Cortex of kidney (tissue), 1 donor: Measurements from ENCODE around the gene ATG101.

ENCODE experiments used
- DNase-seq: peaks from one replicate; lab custom pipeline; 2025; lab: John Stamatoyannopoulos, UW

The ATG101 gene, protein sequence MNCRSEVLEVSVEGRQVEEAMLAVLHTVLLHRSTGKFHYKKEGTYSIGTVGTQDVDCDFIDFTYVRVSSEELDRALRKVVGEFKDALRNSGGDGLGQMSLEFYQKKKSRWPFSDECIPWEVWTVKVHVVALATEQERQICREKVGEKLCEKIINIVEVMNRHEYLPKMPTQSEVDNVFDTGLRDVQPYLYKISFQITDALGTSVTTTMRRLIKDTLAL

DNA sequence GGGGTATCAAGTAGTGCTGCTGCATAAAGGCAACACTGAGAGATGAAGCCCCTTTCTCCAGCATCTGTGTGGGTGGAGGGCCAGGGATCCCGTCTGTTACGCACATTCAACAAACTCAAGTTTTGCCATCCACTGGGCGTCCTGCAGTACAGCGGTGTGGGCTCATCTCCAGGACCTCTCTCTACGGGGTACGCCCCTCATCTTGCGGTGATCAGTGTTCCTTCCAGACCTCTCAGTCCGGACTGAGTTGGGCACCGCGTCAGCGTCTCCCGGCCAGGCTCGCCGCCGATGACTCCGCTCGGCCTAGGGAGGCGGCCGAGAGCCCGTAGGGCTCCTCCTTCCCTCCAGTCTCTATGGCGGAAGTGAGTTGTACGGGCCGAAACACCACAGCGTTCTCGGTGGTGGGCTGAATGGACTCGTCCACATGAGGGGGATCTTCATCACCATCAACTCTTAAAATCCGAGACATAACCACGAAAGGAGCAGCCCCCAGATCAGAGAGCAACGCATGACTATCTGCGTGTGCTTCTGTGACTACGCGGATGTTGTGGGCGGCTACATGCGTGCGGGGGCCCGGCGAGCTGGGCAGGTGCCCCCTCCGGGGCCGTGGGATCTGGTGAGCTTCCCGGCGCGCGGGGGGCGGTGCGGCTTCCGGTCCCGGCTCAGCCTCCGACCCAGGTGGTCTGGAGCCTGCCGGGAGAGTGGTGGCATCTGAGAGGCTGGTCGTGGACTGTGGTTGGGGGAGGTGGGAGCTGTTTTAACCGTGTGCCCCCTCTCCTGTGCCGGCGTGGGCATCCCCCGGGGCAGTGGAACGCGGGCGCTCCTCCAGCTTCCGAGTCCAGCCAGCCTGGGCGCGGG lies at the start of gene ATG101:
Gene ATG101, plus strand, starts transcription at position 652 of the 858 bp plus-strand sequence. CDS start 3,673 bp downstream, outside the sequence.
- no peak for DNase-seq

DNA sequence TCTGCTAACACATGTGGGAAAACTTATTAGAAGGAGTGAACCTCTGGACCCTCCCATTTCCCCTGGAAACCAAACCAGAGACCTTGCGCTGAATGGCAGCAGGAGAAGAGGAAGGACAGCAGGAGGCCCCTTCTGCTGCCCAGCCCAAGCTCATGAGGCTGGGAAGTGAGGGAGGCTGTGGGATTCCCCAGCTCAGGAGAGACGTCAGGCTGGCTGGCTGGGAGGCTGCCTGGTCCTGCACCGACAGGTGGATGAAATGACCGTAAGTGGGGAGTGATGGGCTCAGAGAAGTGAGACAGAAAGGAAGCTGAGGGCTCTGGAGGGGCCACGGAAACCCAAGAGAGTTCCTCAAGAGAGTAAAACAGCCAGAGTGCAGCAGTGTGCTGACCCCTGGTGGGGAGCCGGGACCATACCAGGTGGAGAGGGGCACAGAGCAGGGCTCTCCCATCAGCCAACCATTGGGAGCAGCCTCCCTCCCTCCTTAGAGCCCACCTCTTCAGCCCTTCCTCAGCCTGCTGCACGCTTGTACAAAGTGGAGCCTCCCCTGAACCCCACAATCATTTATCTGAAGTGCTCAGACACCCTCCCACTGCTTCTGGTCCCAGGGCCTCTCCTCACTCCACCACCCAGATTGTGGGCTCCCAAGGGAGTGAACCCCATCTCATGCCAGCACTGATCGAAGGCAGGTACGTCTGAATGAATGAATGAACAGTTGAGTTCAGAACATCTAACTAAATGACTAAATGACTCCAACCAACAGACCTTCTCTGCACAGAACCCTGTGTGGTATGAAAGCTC lies 49.0 kb upstream of the ATG101 start:
- DNase-seq: no peak

DNA sequence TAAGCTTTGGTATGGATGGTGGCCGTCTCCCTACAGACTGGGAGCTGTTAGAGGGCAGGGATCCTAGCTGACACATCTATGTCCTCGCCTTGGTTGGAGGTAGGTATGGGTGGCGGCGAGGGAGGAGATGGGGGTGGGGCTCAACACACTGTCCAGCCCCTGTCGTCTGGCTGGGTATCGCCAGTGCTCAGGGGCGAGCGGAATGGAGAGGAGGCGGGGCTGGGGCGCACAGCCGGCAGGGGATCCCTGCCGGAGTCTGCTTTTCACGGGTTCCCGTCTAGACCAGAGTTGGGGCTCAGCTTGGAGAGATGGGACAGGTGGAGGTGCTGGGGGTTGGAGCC lies 47.0 kb upstream of the ATG101 start:
- no peak for DNase-seq

DNA sequence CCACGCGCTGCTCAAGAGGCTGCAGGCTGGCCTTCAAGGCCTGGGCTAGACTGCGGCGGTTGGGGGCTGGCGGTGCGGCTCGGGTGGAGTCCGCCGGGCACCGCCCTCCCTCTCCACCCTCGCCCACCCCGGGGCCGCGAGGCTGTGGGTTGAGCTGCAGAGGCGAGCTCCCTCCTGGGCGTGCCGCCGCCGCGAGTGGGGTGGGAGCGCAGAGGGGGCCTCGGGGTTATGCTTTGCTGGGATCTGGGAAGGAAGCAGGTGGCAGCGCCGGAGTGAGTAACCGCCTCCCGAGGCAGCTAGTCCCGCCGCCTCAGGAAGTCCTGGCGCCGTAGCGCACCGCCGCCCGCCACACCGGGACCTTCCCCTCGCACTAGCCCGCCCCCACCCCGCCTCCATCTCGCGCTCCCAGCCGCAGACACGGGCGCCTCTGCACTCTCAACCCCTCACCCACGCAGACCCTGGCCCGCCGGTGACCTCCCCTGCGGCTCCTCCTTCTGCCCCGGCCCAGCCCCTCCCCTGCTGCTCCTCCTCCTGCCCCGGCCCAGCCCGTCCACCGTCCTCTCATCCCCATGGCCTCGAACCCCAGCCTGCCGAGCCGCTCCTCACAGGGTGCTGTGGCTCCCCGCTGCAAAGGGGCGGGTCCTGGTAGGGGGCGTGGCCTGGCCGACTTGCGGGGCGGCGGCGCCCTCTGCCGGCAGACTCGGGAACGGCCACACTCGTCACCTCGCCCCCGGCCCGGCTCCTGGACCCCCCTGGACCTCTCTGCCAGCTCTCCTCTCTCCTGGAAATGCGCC lies 46.4 kb upstream of the ATG101 start:
- DNase-seq: no peak

DNA sequence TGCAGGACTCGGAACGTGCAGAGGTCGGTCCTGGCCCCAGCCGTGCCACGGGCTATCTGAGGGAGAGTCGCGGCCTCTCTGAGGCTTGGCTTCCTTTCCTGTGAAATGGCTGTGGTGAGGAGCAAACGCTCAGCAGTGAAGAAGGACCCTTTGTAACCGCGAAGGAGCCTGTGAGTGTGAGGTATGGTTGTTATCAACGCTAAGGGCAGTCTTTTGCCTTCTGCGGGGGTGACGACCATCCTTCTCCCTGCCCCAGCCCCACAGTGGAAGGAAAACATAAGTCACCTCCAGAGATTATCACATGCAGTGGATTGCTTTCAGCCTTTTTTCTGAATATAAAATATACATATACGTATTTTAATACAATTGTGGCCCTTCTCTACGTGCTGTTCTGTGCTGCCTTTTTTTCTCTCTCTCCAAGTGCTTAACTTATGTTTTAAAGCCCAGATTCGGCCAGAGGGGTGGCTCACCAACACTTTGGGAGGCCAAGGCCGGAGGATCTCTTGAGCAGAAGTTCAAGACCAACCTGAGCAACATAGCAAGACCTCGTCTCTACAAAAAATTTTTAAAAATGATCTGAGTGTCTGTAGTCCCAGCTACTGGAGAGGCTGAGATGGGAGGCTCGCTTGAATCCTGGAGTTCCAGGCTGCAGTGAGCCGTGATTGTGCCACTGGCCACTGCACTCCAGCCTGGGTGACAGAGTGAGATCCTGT lies 45.6 kb upstream of the ATG101 start:
- no peak for DNase-seq

DNA sequence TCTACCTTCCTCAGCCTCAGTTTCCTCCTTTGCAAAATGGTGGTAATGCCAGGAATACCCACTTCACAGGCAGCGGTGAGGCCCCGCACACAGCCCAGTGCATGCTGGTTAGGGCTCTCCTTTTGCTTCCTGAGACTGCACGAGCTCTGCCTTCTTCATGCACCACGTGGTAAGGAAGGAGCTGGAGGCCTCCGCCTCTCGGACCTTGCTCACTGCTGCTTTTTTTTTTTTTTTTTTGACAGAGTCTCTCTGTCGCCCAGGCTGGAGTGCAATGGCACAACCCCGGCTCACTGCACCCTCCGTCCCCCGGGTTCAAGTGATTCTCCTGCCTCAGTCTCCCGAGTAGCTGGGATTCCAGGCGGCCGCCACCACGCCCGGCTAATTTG lies 44.9 kb upstream of the ATG101 start:
- DNase-seq: no peak

DNA sequence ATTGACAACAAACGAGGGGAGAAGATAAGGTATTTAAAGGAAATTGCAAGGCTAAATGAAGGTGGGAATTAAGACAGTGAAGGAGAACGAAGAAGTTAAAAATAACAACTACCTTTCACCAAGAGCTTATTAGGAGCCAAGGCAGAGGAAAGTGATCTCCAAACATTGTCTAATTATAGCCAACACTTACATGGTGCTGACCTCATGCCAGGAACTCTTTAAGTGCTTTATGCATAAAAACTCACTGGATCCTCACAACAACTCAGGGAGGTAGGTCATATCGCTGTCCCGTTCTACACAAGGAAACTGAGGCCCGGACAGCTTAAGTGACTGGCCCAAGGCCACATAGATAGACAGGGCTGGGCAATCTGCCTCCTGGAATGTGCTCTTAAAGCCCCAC lies 43.5 kb upstream of the ATG101 start:
- DNase-seq: no peak

DNA sequence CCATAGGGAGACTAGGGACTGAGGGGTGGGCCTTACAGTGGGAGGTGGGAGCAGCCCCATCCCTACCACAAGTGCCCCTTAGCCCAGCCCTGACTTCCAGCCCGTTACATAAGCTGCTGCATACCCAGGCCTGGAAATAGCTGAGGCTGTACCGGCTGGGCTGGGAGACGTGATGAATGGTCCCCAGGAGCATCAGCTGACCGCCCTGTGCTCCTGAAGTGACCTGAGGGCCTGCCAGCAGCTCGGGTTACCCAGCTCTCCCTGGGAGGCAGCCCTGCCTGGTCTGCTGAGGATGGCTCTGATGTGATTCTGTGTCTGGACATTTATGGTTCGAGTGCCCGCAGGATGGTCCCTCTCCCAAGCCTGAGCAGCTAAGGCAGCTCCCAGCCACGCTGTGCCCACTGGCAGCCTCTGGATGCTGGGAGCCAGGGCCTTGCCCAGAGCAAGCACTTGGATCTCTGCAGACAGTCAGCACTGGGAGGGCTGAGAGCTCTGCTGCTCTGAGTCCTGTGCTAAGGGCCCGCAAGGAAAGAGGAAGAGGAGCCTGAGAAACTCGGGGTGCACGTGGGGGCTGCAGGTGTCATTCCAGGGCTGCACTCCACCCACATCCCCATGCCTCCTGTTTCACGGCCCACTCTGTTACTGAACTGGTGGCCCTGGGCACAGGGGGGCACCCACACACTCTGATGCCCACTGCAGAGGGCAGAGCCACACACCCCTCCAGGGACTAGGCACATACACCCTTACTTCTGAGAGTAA lies 42.5 kb upstream of the ATG101 start:
- DNase-seq: no peak

DNA sequence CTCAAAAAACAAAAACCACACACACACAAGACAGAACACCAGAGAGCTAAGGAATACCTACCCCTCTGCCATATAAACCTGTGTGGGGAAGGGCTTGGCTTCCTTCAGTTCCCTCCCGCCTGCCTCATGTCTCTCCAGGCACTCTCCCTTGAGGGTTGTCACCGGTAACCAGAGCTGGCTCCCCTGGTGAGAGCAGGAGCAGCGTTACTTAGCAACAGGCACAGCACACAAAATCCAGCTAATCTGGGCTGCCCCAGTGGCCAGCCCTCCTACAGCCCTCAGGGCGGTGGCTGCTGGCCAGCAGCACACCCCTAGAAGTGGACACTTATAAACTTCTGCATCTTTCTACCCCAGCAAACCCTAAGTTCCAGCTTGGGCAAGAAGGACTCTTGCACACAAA lies 40.1 kb upstream of the ATG101 start:
- no peak for DNase-seq

DNA sequence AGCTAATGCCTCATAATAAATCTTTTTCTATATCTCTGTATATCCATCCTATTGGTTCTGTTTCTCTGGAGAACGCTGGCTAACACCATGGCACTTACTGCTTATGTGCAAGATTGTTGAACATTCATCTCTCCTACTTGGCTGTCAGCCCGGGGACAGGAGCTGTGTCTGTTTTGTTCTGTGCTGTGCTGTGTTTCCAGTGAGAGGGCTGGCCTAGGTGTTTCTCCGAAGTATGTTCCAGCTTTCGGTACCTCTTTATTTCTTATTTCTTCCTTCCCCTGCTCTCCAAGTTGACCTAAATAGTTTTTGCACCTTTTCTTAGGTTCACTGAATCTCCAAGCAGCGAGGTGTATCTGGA lies 37.4 kb upstream of the ATG101 start:
- no peak for DNase-seq

DNA sequence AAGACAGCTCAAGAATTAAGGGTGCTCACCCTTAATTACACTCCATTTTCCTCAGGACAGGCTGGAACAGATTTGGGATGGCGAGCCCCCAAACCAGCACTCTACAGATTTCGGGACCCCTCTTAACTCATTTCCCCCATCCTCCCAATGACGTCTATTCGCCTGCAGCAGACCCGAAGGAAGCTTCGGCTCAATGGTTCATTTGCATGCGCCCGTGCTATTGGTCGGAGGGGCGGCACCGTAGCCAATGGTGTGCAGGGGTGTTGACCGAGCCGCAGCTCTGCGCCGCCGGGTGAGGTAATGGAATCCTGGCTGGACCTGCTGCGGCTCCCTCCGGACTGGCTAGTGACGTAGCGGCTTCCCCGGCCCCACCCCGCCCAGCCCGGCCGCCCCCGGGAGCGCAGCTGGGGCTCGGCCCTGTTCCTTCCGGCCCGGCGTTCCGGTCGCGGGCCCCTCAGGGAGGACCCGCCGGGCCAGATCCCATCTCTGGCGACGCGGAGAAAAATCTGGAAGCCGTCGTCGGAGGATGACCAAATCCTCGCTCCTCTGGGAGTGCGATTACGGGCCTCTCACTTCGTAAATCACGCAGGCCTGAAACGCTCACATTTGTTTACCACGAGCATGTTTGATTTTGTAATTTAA lies 36.9 kb upstream of the ATG101 start:
- DNase-seq: peak; percentile 88

DNA sequence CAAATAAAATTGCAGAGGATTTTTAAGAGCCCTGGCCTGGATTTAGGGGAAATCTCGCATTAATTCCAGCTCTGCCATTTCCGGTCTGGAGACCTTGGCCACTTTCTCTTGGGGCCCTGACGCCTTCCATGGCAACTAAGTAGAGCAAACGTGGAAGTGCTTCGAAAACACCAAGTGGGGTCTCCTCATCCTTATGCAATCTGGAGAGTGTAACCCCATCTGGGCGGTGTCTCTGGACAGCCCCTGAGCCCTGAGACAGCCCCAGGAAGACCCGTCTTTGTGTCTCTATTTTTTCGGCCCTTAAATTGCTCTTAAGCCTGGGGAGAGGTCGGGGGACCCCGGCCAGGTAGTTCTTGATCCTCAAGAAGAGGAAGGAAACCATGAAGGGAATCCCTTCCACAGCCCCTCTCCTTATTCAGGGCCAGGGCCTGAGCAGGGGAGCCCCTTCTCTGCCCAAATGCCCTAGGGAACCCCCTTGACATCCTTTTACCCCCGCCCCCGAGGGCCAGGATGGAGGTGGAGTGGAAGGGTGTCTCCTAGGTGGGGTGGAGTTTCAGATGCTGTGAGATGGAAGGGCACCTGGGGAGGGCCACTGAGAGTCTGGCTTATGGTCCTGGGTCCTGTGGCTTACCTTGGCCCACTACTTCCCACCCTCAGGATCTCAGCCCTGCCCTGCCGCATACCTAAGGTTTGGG lies 36.2 kb upstream of the ATG101 start:
- DNase-seq: no peak

DNA sequence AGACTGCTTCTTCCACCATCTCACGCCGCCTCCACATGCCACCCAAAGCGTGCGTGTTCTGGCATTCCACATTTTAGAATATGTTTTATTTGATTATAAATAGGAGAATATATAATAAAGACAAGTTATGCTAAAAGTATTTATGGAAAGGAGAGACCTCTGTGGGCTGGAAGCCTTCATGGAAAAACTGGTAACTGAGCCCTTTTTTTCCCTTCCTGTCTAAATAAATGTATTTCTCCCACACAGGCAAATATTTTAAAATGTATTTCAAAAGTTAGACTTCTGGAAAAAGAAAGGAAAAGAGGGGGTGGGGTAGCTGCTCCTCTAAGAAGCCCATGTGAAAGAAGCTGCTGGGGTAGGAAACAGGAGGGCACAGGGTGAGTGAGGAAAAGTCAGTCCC lies 34.6 kb upstream of the ATG101 start:
- DNase-seq: no peak

DNA sequence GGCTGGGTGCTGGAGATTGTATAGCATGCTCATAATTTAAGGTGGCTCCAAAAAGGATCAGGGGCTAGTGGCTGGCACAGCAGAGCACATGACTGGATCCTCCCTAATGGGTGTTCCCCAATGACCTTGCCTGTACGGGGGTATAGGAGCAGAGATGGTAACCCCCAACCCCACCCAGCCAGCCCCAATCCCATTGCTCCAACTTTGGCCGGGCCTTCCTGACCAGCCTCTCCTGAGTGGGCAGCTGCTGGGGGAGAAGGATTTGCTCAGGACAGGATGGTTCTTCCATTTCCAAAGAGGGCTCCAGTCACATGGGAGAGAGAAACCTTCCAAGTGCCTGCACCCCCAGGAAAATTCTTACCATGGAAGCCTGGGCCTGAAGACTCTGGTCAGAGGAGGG lies 33.9 kb upstream of the ATG101 start:
- DNase-seq: no peak

DNA sequence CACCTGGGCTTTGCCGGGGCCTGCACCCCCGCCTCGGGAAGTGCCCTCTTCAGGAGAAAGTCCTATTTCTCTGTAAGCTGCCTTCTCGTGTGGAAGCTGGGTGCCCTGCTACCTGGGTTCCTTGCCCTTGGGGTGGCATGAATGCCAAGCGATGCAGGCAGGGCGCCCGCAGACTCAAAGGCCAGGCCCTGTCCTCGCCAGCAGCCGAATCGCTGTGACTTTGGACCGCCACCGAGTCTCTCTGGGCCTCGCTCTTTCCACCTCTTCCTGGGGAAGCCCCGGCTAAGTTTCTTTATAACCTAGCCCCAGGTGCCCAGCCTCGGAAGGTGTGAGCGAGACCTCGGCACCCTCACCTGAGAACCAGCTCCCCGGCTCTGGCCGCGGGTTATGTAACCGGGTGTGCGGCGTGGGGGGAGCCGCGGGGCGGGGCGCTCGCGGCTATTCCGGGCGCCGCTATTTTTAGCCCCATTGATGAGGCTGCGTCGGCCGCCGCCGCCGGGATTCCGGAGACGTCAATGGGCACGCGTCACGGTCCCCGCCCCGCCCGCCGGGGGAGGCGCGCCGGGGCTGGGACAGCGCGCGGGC lies 33.1 kb upstream of the ATG101 start:
- DNase-seq: peak; percentile 40

DNA sequence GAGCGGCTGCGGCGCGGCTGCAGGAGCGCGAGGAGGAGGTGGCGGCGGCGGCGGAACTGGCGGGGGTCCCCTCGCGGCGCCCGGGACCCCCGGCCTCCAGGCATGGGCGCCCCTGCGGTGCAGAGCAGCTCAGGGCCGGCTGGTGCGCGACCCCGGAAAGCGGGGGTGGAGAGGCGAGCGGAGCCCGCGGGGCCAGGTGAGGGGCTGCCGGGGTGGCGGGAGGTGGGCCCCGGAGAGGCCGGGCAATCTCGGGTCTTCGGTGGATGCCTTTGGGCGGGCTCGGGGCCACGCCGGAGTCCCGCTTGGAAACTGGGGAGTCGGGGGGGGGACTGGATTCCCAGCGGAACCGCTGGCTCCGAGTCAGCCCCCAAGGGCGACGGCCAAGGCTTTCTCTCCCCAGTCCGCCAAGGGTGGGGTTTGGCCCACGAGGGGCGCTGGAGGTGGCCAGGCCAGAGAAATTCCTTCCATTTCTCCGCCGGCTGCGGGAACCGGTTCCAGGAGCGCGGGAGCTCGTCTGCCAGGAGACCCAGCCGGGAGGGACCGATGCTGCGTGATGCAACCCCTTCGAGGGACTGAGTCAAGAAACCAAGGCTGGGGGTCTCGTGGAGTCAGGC lies 32.4 kb upstream of the ATG101 start:
- no peak for DNase-seq

DNA sequence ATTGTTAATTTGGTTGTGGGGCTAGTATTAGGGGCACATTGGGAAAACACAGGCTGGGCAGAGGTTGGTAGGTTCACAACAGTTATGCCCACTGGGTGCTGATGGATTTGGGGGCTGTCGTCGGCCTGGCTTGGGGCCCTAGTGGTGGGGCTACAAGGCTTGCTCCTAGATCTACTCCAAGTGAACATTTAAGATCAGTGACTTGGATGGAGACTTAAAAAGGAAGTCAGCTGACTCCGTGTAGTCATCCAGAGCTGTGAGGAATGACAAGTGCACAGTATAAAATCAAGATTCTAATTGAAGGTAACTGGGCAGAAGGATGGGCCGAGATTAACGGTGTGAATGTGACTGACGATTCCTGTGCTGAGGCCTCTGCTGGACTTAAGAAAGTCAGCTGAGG lies 31.3 kb upstream of the ATG101 start:
- DNase-seq: no peak

DNA sequence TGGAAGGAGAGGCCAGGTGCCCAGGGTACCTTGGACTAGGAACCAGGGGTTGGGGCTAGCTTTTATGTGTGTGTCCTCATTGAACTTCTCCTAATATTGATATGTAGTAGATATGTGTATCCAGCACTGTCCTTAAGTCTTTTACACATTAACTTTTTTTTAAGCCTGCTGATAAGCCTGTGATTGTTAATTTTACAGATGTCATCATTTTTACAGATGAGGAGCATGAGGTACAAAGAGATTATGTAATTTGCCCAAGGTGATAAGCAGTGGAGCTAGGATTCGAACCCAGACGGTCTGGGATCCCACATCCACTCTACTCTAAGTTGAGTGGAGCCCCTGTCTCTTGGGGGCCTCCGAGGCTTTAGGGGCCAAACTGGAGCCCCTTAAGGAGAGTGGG lies 28.7 kb upstream of the ATG101 start:
- no peak for DNase-seq

DNA sequence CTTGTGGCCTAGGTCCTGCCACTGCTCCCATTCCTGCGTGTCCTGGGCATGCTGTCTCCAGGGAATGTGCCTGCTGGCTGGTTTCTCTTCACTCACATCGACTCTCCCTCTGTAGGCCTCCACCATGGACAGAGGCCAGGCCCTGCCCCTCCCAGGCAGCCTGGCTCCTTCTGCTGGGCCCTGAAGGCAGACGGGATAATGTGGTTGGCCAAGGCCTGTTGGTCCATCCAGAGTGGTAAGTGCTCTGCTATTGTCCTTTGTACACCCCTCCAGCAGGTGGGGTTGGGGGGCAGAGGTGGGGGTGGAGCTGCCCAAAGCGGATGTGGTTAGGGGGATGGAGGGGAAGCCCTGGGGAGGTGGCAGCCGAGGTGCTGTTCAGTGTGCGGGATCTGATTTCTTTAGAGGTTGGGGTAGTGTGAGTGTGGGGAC lies 28.1 kb upstream of the ATG101 start:
- no peak for DNase-seq
